GM21723 (cell line): ENCODE results near the gene TRIM22.

Experiments
- ATAC-seq: cut with Tn5 transposase; IDR thresholded peaks from one replicate; pipeline ENCODE4 v1.9.1; 2021; ENCODE audit warnings: mild to moderate bottlenecking, moderate library complexity; ENCODE audit not compliant: unreplicated experiment

The TRIM22 gene

DNA sequence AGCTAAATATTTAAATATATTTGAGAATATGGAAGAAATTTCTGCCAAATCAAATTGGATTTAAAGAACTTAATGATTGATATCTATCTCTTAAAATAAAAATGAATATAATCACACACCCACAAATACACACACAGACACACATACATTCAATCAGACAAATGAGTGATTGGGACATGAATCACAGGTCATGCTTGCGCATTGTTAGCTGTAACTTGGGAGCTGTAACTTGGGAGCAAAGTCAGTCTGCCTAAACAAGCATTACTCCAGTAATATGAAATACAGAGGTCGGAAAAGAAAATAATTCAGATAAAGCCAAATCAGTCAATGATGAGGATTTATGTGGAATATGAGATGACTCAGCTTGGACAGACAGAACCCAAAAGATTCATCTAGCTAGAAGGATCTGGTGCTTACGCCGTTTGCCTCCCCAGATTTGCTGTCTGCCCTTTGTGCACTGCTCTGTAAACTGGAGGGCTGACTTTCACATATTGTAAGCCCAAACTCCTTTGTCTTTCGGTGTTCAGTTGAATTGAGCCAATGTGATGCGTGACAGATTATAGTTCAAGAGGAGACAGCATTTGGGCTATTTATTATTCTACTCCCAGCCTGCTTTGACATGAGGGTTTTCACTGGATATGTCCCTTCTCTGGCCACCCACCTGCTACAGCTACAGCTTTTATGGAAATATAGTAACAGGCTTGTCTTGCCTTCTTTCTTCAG, 48.2 kb downstream of the TRIM22 start:
- no peak for ATAC-seq

DNA sequence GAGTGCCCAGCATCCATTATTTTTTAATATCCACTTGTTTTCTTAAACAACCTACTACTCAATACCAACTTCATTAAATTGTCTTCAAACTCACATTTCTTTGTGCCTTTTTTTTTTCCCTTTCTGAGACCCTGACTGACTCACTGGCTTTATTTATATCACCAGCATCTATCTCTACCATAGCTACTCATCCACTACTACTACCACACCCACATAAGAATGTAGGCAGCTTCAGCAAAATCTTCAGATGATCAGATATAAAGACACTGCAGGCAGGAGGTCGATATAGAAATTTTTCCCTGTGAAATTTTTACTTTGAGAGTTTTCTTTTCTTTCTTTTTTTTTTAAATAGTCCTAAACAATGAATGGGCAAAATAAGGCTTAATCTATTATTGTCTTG, 48.8 kb downstream of the TRIM22 start:
- no peak for ATAC-seq

GRCh38 chr11:5746614-5747013, 57.0 kb downstream of the TRIM22 start:
- no peak for ATAC-seq

DNA sequence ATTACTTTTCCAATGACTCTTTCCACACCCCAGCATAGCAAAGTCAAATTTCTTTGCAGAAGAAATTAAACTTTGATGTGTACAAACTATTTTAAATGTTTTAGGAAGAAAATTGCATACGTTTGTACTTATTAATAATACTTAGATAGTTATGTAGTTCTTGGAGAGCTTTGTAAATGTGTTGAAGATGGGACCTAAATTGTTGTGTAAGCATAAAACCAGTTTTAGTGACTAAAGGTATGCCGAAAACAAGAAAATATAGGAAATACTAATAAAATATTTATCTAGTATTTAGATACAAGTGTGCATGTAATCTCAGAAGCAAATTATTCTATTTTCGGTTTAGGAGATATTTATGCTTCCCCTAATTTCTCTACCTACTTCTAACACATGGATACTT, 60.2 kb downstream of the TRIM22 start:
- no peak for ATAC-seq

- no peak for ATAC-seq
Observed at GRCh38 chr11:5753943-5754342, 64.4 kb downstream of the TRIM22 start, which contains the start of gene OR52N4. Gene OR52N4 (plus strand): TSS chr11:5754243. CDS start chr11:5754741, 498 bp downstream.
